Neuronal stem cell (in vitro differentiated cells): ENCODE data around the gene MPV17L2.

Source experiments
- DNase-seq: peaks from one replicate; pipeline ENCODE4 v3.0.0-alpha.2; 2013; ENCODE audit warnings: low spot score
- H2AFZ ChIP-seq: one replicate; pipeline ENCODE4 v1.6.1; 2013; ENCODE audit warnings: mild to moderate bottlenecking, low read length, inconsistent platforms
- H2AK5ac ChIP-seq: 2 replicates; pipeline ENCODE4 v1.6.1; 2013; ENCODE audit warnings: low read depth, mild to moderate bottlenecking, inconsistent platforms, low read length, moderate library complexity, mixed read lengths
- H2BK120ac ChIP-seq: 2 replicates; pipeline ENCODE4 v1.6.1; 2013; ENCODE audit warnings: low read depth, mild to moderate bottlenecking, inconsistent platforms, low read length, moderate library complexity, mixed read lengths
- H2BK12ac ChIP-seq: one replicate; pipeline ENCODE4 v1.6.1; 2013; ENCODE audit warnings: low read length, inconsistent platforms
- H2BK15ac ChIP-seq: 2 replicates; pipeline ENCODE4 v1.6.1; 2013; ENCODE audit warnings: mild to moderate bottlenecking, low read length, inconsistent platforms, mixed read lengths
- H2BK5ac ChIP-seq: one replicate; pipeline ENCODE4 v1.6.1; 2013; ENCODE audit warnings: inconsistent platforms, mild to moderate bottlenecking, low read length, moderate library complexity
- H3K14ac ChIP-seq: one replicate; pipeline ENCODE4 v1.6.1; 2013; ENCODE audit warnings: low read length, inconsistent platforms
- H3K18ac ChIP-seq: 2 replicates; pipeline ENCODE4 v1.6.1; 2013; ENCODE audit warnings: low read length, inconsistent platforms
- H3K23ac ChIP-seq: 2 replicates; pipeline ENCODE4 v1.6.1; 2013; ENCODE audit warnings: low read depth, mild to moderate bottlenecking, mixed read lengths, low read length, inconsistent platforms; ENCODE audit not compliant: poor library complexity
- H3K27ac ChIP-seq: replicated peaks from 3 replicates; pipeline ENCODE4 v1.5.1; 2013; ENCODE audit warnings: low read length, inconsistent platforms
- H3K27me3 ChIP-seq, 3 experiments: 2 replicates each; pipeline ENCODE4 v1.6.1; 2013; ENCODE audit warnings: low read length in 3 of 3, mild to moderate bottlenecking in 2 of 3, inconsistent platforms in 1 of 3, low read depth in 1 of 3, mixed read lengths in 1 of 3, moderate library complexity in 1 of 3; ENCODE audit not compliant: control insufficient read depth in 3 of 3, insufficient read depth in 3 of 3
- H3K36me3 ChIP-seq, 2 donors: replicated peaks in 1 of 2; 2 replicates each; pipeline ENCODE4 v1.6.1; 2013; ENCODE audit warnings: low read length in 2 of 2; ENCODE audit not compliant: control insufficient read depth in 2 of 2, insufficient read depth in 2 of 2
- H3K4ac ChIP-seq: 2 replicates; pipeline ENCODE4 v1.6.1; 2013; ENCODE audit warnings: inconsistent platforms, mild to moderate bottlenecking, low read length, moderate library complexity
- H3K4me1 ChIP-seq, 2 donors: 1 replicate in 1 of 2; 2 replicates in 1 of 2; pipeline ENCODE4 v1.6.1; 2013; ENCODE audit warnings: low read length in 2 of 2, low read depth in 1 of 2; ENCODE audit not compliant: control insufficient read depth in 2 of 2, insufficient read depth in 1 of 2
- H3K4me2 ChIP-seq: one replicate; pipeline ENCODE4 v1.6.1; 2013; ENCODE audit warnings: mild to moderate bottlenecking, low read length, inconsistent platforms; ENCODE audit not compliant: insufficient read depth, poor library complexity, severe bottlenecking
- H3K4me3 ChIP-seq, 2 donors: 2 replicates each; pipeline ENCODE4 v1.5.1; 2013; ENCODE audit warnings: low read length in 2 of 2, mild to moderate bottlenecking in 2 of 2, inconsistent platforms in 1 of 2, moderate library complexity in 1 of 2
- H3K79me1 ChIP-seq: one replicate; pipeline ENCODE4 v1.6.1; 2013; ENCODE audit warnings: low read depth, mild to moderate bottlenecking, inconsistent platforms, low read length, moderate library complexity
- H3K9ac ChIP-seq: one replicate; pipeline ENCODE4 v1.6.1; 2013; ENCODE audit warnings: mild to moderate bottlenecking, low read depth, low read length, inconsistent platforms; ENCODE audit not compliant: poor library complexity
- H3K9me3 ChIP-seq, 2 donors: replicated peaks in 1 of 2; 2 replicates each; pipeline versions ENCODE3 to v1.6.1; 2013; ENCODE audit warnings: low read length in 2 of 2, mild to moderate bottlenecking in 2 of 2, inconsistent platforms in 1 of 2, low read depth in 1 of 2, mixed read lengths in 1 of 2, moderate library complexity in 1 of 2; ENCODE audit not compliant: control insufficient read depth in 2 of 2, insufficient read depth in 1 of 2
- H4K8ac ChIP-seq: one replicate; pipeline ENCODE4 v1.6.1; 2013; ENCODE audit warnings: low read depth, mild to moderate bottlenecking, inconsistent platforms, low read length, moderate library complexity
- H4K91ac ChIP-seq: one replicate; pipeline ENCODE4 v1.6.1; 2013; ENCODE audit warnings: low read length, low read depth, mild to moderate bottlenecking, inconsistent platforms; ENCODE audit not compliant: poor library complexity
- WGBS, 2 donors: extraction: QIAGEN DNeasy Blood & Tissue Kit; methylation state at CpG; one replicate each; pipeline ENCODE4 v1.1.7; 2013; ENCODE audit warnings: missing lambda C conversion rate in 2 of 2, mixed read lengths in 1 of 2; ENCODE audit not compliant: insufficient read length in 2 of 2, insufficient replicate concordance in 1 of 2; ENCODE audit errors: extremely low coverage in 2 of 2; 5-methylcytosine and 5-hydroxymethylcytosine counted together

MPV17L2 gene

DNA sequence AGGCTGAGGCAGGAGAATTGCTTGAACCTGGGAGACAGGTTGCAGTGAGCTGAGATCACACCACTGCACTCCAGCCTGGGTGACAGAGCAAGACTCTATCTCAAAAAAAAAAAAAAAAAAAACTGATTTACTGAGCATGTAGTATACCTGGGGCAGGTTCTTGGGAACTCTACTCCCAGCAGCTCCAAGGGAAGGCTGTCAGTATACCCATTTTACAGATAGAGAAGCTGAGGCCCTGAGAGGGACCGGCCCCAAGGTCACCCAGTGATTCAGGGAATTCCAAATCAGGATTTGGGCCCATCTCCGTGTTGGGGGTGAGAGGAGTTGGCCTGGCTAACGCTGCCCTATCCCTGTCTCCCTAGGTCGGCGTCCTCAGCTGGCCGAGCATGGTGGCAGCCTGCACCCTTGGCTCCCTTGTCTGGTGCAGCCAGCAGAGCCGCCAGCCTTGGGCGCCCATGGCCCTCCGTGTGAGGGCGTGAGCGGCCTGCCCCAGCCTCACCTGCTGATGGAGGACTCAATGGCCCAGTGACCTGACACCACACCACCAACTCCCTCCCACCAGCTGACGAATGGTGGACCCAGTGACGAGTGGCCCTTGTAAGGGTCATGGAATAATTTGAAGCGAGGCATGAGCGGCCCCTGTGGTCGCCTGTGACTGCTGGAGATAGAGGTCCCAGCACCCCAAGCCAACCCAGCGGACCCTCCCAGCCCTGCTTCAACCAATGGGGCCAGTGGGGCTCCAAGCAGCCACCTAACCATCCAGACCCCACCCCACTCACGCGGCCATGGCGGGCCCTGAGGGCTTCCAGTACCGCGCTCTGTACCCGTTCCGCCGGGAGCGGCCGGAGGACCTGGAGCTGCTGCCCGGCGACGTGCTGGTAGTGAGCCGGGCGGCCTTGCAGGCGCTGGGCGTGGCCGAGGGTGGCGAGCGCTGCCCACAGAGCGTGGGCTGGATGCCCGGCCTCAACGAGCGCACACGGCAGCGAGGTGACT lies 37.6 kb upstream of the MPV17L2 start:
- H3K79me1 ChIP-seq = peaks cover 10% of the 10 kb centered on the region
- no CpG with 5 or more reads among the region's 43 CpGs for WGBS, 2 donors

DNA sequence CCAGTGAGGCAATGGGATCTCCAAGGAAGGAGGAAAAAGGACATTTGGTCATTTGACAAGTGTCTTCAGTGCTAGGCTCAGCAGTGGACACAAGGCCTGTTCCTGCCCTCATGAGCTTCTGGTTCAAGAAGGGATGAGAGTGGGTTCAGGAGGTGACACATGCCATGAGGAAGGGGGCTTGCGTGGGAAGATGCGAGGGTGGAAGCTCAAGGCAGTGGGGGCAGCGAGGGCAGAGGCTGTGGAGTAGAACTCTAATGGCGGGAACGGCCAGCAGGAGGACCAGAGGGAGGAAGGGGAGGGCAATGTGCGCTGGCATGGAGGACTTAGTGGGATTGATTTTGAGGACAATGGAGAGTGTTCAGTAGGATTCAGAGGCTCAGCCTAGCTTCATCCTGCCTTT lies 36.8 kb upstream of the MPV17L2 start:
- H3K9ac ChIP-seq = peak overlapping the region; percentile 0
- peaks cover 19 to 27% of the 10 kb centered on the region in 2 donors for H3K36me3 ChIP-seq
- H3K18ac ChIP-seq = no peak overlapping the region
- H2AFZ ChIP-seq = no peak overlapping the region
- no peak overlapping the region for H4K91ac ChIP-seq
- H3K4ac ChIP-seq = no peak overlapping the region
- no peak overlapping the region for H3K14ac ChIP-seq
- DNase-seq = no peak
- no peak overlapping the region for H2BK12ac ChIP-seq
- H3K27me3 ChIP-seq = no peaks in the 10 kb centered on the region
- peak overlapping the region in 1 of 2 donors; percentile 5 for H3K4me3 ChIP-seq
- H2BK15ac ChIP-seq = peak overlapping the region; percentile 52
- peak overlapping the region; percentile 81 for H2AK5ac ChIP-seq
- no peak overlapping the region for H3K27ac ChIP-seq
- H2BK120ac ChIP-seq = no peak overlapping the region
- no CpG with 5 or more reads among the region's 6 CpGs for WGBS, 2 donors
- H3K4me2 ChIP-seq = no peak overlapping the region
- H3K79me1 ChIP-seq = peaks cover 12% of the 10 kb centered on the region
- no peaks in the 10 kb centered on the region for H3K9me3 ChIP-seq
- no peak overlapping the region for H4K8ac ChIP-seq
- H3K4me1 ChIP-seq = peaks cover 10 to 21% of the 10 kb centered on the region in 2 donors
- no peak overlapping the region for H2BK5ac ChIP-seq
- H3K23ac ChIP-seq = peak overlapping the region; percentile 34

More for the DNA sequence above, 37.6 kb upstream of the MPV17L2 start:
- Histone ChIP-seq H2AFZ (no peak overlapping the region), H2AK5ac (peak overlapping the region; percentile 81), H3K4me2 (no peak overlapping the region), H3K27me3 (no peaks in the 10 kb centered on the region), H3K4ac (no peak overlapping the region), H2BK12ac (no peak overlapping the region), H3K18ac (no peak overlapping the region), H4K8ac (no peak overlapping the region), H3K27ac (no peak overlapping the region), H3K9me3 (no peaks in the 10 kb centered on the region), H2BK5ac (no peak overlapping the region), H3K14ac (no peak overlapping the region), H3K23ac (peak overlapping the region; percentile 59), H3K4me3 (no peak overlapping the region), H3K36me3 (peaks cover 17 to 27% of the 10 kb centered on the region in 2 donors), H4K91ac (no peak overlapping the region), H3K4me1 (peaks cover 10 to 19% of the 10 kb centered on the region in 2 donors), H2BK15ac (no peak overlapping the region), H2BK120ac (no peak overlapping the region), H3K9ac (peak overlapping the region; percentile 35)
- no peak for DNase-seq

DNA sequence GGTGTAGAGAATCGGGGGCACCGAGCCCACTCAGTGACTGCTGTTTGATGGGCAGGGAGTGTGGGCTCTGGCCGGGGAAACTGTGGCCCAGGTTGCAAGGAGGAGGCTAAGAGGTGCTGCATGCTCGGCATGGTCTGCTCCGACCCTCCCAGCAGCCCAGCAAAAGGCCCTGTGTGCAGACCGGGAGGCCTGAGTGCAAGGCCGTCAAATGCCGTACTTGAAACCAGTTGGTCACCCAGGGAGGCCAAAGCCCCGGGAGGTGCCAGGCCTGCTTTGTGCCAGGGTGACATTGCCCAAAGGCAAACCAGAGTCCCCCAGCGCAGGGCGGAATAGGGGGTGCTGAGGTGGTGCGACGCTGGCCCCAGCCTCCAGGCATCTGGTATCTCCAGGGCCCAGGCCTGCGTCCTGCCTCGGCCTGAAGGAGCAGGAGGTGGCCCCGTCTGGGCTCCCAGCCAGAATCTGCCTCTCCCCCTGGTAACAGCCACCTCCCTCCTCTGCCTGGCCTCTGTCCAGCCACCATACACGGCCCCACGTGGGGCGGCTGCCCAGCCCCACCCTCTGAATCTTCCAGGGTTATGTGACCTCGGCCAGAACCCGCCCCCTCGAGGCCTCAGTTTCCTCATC lies 36.1 kb upstream of the MPV17L2 start:
- H3K4me2 ChIP-seq = no peak overlapping the region
- H2BK12ac ChIP-seq = peak overlapping the region; percentile 97
- H3K4me1 ChIP-seq = peaks cover 12 to 26% of the 10 kb centered on the region in 2 donors
- H3K9ac ChIP-seq = peak overlapping the region; percentile 66
- peak overlapping the region; percentile 88 for H2AK5ac ChIP-seq
- H3K4me3 ChIP-seq = no peak overlapping the region
- H3K36me3 ChIP-seq = peaks cover 22 to 32% of the 10 kb centered on the region in 2 donors
- peak overlapping the region; percentile 34 for H3K23ac ChIP-seq
- no peaks in the 10 kb centered on the region for H3K9me3 ChIP-seq
- H4K8ac ChIP-seq = no peak overlapping the region
- H2BK5ac ChIP-seq = peak overlapping the region; percentile 87
- no peak overlapping the region for H2BK120ac ChIP-seq
- peak overlapping the region; percentile 11 for H4K91ac ChIP-seq
- H2AFZ ChIP-seq = no peak overlapping the region
- H3K14ac ChIP-seq = no peak overlapping the region
- H3K79me1 ChIP-seq = peaks cover 12% of the 10 kb centered on the region
- peak overlapping the region; percentile 93 for H3K18ac ChIP-seq
- no peaks in the 10 kb centered on the region for H3K27me3 ChIP-seq
- no CpG with 5 or more reads among the region's 22 CpGs for WGBS, 2 donors
- peak overlapping the region; percentile 72 for H3K27ac ChIP-seq
- no peak for DNase-seq
- peak overlapping the region; percentile 52 for H2BK15ac ChIP-seq
- no peak overlapping the region for H3K4ac ChIP-seq
